HG02840 (cell line): Measurements from ENCODE around the gene GP2.

ENCODE experiments used
- ATAC-seq: cut with Tn5 transposase; IDR thresholded peaks from one replicate; pipeline ENCODE4 v1.9.1; 2021; ENCODE audit warnings: mild to moderate bottlenecking, moderate library complexity, moderate number of reproducible peaks; ENCODE audit not compliant: unreplicated experiment, low FRiP score

The GP2 gene

DNA sequence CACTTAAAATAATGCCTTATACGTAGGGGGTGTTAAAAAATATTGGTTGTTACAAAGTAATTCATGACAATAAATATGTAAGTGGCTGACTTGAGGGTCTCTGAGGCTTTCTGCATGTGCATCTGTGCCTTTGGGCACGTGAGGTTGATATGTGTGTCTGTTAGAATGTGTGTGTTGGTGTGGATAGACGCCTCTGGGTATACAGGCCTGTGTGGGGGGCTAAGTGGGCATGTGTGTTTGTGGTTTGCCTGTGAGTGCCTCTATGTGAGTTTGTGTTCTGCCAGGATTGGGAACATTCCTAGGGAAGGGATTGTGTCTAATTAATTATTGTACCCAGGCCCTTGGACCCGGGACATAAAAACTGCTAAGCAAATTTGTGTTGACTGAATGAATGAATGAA is 19.0 kb downstream of the GP2 start:
- no peak for ATAC-seq

DNA sequence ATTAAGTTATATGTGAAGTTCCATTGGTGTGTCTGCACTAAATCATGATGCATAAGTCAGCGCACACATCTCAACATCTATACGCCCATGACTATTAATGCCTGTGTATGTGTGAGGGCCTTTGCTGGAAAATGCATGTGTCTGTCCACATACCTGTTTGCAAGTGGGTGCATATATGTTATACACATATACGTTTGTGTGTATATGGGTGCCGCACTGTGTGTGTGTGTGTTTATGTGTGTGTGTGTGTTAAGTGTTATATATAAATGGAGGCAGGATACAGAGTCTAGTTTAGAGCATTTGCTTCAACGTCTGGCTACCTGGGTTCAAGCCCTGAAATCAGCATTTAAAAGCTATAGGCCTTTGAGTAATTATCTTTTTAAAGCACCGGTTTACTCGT is 19.5 kb downstream of the GP2 start:
- no peak for ATAC-seq

DNA sequence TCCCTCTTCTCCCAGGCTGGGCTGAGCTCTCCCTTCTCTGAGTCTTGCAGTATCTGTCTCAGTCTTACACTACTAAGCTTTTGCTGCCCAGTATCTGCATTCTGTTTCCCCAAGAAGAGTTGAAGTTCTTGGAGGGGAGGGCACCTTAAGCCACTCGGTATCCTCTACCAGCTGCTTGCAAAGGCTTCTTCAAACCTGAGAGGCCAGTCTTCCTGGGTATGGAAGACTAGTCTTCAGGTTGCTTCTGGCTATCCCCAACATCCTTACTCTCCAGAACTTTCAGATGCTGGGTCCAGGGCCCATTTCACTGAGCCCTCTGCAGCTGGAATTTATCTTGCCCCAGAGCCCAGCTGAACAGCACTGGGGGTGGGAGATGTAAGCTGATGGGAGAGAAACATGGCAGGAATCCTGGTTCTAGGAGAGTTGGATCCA is 20.1 kb downstream of the GP2 start:
- no peak for ATAC-seq

DNA sequence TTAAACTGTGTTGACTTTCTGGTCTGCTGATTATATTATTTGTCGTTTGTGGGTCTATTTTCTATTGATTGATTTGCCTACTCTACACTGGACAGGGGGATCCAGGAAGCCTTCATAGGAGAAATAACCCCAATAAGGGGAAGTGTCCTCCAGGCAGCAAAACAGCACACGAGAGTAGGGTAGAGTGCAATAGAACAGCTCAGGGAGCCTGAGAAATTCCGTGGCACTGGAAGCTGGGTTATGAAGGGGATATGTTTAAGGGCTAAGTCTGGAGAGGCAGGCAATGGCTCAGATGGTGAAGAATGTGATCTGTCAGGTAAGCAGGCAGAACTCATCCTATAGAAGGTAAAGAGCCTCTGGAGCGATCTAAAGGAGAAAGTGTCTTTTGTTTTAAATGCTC is 20.9 kb downstream of the GP2 start:
- no peak for ATAC-seq

DNA sequence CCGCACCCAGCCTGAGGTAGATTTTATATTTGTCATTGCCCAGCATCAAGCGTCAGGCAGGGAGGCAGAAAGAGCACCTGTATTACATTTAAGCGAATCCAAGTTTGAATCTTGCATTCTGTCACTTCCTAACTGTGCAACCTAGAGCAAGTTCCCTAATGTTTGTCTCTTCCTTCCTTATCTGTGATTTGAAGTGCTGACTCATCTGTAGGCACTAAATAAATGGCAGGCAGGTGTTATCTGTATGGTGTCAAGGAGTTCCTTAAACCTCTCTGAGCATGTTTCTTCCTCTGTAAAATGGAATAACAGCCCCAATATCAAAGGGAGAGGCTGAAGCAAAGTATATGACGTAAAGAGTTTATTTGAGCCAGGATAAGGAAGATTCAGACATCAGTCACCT is 24.3 kb downstream of the GP2 start:
- ATAC-seq, result no peak

DNA sequence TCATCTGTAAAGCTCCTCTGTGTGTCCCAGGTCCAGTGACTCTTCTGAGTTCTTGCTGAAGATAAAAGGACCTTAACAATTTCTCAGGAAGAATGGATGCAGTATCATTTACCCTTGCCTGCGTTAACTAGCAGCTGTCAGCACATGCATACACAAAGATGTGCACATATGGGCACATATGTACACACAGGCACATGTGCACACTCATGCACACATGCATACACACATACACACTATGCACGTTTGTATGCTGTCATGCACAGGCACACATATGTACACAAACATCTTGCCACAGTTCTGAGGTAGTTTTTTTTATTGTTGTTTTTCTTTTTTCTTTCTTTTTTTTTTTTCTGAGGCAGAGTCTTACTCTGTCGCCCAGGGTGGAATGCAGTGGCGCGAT is 24.9 kb downstream of the GP2 start:
- no peak for ATAC-seq

DNA sequence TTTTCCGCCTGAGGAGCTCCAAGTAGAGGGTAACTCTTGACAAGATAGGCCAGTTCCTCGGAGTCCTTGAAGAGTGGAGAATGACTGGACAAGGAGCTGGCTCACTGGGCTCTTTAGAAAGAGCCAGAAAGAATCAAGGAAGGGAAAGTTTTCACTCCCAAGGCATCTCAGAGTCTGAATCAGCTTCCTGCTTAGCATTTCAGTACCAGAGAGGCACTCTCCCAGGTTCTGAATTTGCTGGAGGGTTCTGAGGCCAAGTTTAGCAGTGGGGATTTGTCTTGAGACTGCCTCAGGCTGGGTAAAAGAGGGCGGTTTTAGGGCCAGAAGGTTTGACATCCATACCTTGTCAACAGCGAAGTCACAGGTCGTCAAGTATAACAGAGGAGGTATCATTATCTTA is 25.5 kb downstream of the GP2 start:
- no peak for ATAC-seq

DNA sequence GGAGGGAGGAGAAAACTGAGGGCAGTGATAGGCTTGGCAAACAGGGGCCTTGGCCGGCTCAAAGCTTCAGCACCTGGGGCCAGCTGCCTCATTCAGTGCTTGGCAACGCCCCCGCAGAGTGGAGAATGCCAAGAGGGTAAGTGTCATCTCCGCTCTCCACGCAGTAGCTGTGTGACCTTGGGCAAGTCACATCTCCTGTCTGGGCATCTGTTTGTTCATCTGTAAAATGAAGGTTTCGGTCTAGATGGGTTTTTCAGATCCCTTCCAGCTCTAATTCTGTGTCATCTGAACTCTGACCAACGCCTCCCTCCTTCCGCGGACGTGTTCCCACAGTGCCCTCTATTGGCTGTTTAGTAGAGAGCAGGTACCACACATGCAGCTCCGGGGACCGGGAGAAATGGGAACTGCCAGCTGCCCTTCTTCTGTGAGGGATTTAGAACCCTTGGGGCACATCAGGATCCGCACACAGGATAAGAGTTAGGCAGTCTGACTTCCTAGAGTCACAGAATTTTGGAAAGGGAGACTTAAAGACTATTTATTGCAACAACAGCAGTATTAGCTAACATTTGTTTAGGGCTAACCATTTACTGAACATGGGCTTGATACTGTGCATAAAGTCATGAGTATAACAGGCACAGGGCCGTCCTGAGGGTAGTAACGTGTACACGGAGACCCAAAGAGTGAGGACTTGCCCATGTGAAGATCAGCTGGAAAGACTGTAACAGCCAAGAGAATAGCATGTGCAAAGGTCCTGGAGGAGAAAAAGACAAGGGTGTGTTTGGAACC is 26.8 kb downstream of the GP2 start:
- no peak for ATAC-seq

DNA sequence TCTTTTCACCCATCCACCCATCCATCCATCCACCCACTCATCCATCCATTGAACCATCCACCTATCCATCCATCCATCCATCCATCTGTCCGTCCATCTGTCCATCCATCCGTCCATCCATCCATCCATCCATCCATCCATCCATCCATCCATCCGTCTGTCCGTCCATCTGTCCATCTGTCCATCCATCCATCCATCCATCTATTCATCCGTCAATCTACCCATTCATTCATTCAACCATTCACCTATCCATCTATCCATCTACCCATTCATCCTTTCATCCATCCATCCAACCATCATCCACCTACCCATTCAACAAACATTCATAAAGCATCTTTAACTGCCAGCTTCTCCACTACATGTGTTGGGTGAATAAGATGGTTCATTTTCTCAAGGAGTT is 28.9 kb downstream of the GP2 start:
- ATAC-seq, result no peak

DNA sequence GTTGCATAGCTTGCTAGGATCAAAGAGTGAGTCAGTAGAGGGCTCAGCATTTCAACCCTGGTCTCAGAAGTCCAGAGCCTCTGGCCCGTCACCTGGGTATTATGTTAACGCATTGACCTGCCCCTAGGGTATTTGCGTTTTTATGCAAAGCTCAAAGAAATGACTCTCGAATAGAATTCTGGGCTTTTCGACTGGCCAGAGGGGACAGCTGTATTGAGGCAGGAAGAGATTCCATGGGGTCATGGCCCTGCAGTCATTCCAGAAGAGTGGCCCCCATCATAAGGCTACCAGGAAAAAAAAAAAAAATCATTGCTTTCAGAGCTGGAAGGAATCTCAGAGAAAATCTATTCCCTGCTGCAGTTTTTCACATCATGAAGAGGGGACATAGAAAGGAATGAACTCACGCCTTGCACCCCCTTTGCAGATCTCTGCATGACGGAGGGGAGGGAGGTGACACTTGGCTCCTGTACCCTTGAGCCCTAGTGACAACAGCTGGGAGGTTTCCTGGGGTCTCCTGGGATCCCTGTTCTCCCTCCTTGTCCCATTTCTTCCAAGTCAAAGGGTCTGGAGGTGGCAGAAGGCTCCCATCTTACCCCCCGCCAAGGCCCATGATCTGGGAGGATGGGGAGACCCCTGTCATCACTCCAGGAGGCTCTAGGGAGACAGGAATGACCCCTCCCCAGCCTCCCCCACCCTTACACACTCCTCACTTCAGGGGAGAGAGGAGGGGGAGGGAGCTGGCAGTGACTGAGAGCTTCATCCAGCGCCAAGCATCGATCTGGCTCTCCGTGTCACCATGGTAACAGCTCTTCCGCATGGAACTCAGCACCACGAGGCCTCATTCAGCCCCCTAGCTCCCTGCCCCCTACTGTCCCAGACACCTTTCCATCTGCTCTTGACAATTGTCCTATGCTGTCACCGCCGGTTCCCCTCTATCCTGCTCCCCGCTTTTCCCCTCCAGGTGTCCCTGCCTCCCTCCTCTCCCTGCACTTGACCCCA is 35.8 kb downstream of the GP2 start:
- ATAC-seq, result no peak

DNA sequence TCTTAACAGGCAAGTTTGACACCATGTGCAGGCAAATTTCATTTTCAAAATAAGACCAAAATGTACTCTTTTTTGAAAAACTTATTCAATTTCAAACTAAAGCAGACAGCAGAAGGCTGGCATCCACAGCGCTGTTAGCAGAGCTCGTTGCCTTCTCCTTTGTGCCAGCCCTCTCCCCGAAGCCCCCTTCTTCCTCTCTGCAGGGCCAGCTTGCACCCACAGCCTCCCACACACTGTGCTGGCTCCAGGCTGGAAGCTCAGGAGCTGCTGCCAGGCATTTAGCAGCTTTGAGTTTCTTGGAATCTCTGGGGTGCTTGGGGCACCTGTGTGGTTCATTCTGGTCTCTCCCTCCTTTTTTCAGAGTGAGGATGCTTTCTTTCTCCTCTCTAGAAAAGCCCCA is 37.7 kb downstream of the GP2 start:
- ATAC-seq, result no peak

DNA sequence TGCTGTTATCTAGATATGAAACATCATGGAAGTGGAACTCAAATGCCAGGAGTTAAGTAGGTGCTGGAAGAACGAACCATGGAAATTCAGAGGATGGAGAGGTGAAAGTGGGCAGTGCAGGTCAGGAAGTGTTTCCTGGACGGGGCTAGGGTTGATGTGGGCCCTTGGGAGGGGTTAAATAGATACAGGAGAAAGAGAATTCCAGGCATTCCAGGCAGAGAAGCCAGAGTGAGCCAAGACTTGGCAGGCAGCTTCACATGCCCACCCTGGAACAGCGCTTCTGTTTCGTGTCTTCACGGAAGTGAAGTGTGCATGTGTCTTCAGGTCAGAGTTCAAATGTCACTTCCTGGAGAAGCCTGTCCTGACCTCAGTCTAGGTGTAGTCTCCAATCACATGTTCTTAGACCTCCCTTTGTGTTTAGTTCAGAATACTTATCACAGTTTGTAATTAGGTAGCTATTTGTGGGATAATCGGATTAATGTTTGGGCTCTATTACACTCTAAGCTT is 41.3 kb downstream of the GP2 start:
- ATAC-seq, result no peak

DNA sequence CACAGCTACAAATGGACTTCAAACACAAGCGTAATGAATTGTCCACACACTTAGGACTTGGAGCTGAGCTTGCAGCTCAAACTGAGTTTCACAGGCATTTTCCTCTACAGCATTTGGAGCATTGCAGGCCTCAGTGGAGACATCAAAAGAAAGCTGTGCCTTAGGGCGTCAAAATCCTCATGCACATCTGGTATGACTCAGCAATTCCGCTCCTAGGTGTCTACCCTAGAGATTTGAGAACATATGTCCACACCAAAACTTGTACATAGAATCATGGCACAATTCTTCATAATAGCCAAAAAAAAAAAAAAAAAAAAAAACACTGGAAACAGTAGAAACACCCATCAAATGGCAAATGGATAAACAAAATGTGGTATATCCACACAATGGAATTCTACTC is 47.1 kb downstream of the GP2 start:
- ATAC-seq, result no peak

DNA sequence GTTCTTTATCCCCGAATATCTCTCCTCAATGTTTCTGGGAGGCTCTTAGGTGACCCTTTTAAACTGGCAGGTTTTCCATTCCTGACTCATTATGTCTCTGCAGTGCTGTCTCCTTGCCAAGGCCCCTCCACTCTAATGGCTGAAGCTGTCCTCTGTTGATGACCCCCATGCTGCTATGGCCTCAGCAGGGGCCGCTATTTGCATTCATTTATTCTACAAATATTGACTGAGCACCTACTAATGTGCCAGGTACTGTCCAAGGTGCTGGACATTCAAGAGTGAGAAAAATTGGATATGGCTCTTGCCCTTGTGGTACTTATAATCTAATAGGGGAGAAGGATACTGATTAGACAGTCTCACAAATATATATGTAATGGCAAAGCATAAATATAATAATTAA is 55.4 kb downstream of the GP2 start:
- ATAC-seq, result no peak

DNA sequence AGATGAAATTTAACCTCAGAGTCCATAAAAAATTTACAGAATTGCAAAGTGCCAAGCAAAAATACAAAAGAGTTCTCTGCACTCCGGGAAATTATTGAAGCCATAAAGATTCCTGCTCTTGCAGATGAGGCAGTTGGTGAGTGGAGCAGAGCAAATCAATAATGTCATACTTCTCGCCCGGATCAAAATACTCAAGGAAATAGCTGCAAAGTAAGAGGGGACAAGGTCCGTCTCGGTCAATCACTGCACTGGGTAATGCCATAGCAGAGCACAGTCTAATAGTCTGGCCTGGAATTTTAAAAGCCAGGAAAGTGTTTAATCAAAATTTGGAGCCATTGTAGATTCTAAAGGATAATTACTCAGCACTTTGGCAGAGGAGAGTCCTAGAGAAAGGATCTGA is 58.9 kb downstream of the GP2 start:
- no peak for ATAC-seq

DNA sequence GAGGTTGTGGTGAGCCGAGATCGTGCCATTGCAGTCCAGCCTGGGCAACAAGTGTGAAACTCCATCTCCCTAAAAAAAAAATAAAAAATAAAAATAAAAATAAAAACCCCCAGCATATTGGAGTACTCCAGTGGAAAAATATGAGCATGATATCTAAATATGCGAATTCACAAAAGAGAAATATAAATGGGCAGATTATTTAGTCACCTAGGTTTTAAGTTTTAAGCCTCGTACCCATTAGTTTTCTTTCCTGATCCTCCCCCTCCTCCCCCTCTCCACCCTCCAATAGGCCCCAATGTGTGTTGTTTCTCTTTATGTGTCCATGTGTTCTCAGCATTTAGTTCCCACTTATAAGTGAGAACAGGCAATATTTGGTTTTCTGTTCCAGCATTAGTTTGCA is 62.3 kb downstream of the GP2 start:
- no peak for ATAC-seq

DNA sequence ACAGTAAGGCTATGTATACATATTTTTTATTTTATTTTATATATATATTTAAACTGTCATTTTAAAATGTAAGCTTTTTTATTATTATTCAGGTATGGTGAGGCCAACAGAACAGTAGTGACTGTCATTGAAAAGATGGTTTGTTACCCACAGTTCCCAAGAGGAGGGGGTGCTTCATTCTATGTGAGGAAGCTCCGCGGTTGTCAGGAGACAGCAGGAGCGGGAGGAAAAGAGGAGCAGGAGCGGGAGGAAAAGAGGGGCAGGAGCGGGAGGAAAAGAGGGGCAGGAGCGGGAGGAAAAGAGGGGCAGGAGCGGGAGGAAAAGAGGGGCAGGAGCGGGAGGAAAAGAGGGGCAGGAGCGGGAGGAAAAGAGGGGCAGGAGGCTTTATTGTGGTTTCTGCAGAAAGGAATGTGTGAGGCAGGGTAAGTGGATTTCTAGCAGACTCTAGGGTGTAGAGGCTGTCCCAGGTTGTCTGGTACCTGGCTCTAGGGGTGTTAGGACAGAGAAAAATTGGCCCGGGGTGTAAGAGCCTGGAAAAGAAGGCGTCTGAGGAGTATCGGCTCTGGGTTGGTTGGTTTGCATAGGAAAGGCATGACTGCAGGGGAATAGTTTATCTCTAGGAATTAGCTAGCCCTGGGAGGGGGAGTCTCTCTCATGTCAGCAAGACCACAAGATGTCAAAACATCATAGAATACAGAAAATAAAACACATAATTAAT is 64.0 kb downstream of the GP2 start:
- no peak for ATAC-seq

DNA sequence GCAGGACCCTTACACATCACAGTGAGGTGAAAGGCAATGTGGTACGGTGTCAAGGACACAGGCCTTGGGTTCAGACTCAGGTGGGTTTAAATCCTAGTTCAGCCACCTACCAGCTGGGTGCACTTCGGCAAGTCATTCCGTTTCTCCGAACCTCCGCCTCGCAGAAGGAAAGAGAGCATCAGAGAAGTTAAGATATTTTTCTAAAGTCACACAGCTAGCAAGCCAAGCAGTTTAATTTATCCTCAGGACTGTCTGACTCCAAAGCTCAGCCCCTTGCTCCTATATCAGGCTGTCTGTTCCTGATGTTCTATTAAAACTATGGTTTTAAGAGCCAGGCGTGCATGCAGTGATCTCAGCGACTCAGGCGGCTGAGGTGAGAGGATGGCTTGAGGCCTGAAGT is 65.1 kb downstream of the GP2 start:
- no peak for ATAC-seq

DNA sequence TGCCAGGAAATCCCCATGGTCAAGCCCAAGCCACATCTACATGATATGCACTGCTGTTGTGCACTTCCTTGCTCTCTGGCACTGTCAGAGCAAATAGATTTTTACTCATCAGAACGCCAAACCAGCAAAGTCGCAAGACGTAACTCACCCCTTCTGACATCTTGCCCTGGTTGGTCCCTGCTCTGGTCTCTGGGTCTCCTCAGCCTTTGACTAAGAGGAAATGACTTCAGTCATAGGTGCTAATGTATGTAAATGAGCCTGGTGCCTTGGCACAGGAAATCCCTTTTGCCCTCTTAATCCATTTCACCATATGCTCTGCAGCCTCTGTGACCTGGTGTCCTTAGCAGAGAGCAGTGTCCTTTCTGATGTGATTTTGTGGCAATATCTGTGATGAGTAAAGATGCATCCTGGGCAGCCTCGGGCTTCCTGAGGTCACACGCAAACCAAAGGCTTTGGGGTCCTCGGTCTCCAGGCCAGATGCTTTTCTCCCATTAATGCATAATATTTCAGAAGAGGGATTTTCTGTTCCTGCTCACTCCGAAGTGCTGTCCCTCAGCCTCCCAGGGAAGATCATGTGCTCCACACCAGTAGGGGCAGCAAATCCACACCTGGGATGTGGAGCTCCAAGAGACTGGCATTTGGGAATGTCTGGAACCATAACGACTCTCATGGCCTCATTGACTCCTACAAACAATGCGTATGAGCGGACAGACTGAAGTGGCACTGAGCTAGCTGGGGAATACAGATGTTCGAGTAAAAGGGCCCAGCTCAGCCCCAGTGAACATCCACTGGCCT is 66.9 kb downstream of the GP2 start:
- ATAC-seq, result no peak
